GM19372 (cell line): ENCODE results near the gene DZANK1.
"Not testable (repeated sequence)": the region's sequence is repeated elsewhere in the genome, so short reads cannot be mapped to it uniquely, and the experiment has no call there.

Experiments
- ATAC-seq: cut with Tn5 transposase; IDR thresholded peaks from one replicate; pipeline ENCODE4 v1.9.1; 2021; ENCODE audit warnings: mild to moderate bottlenecking, low read depth, moderate library complexity; ENCODE audit not compliant: unreplicated experiment

DZANK1 gene

GRCh38 chr20:18466894-18467730 is at the start of gene DZANK1, which contains the start of gene POLR3F:
TSS of gene DZANK1 (minus strand) at chr20:18467030. CDS start at chr20:18465358, 1,672 bp downstream.
TSS of gene POLR3F (plus strand) at chr20:18467390. CDS start at chr20:18467507, 117 bp downstream.
- peak; percentile 97 for ATAC-seq

- ATAC-seq: no peak
Observed at GRCh38 chr20:18515973-18516372, 49.1 kb upstream of the DZANK1 start.

GRCh38 chr20:18514127-18514526 is 47.3 kb upstream of the DZANK1 start:
- ATAC-seq: no peak

GRCh38 chr20:18513208-18513607 is 46.4 kb upstream of the DZANK1 start:
- no peak for ATAC-seq

- no peak for ATAC-seq
Observed at GRCh38 chr20:18511571-18511970, 44.7 kb upstream of the DZANK1 start.

- ATAC-seq: peak; percentile 94
Observed at GRCh38 chr20:18507218-18508191, 40.7 kb upstream of the DZANK1 start, which contains the start of gene SEC23B. TSS of gene SEC23B (plus strand) at chr20:18507940. CDS start at chr20:18510836, 2,896 bp downstream.

GRCh38 chr20:18506744-18507143 is 39.9 kb upstream of the DZANK1 start:
- ATAC-seq: no peak

- no peak for ATAC-seq
Observed at GRCh38 chr20:18504479-18505060, 37.7 kb upstream of the DZANK1 start.

GRCh38 chr20:18501672-18502071 is 34.8 kb upstream of the DZANK1 start:
- ATAC-seq: not testable (repeated sequence)

- ATAC-seq: no peak
Observed at GRCh38 chr20:18497603-18498002, 30.8 kb upstream of the DZANK1 start.

GRCh38 chr20:18496740-18497592 is 30.1 kb upstream of the DZANK1 start, which contains the start of gene RBBP9:
TSS of gene RBBP9 (minus strand) at chr20:18497225. CDS start at chr20:18497167, 58 bp downstream.
- ATAC-seq: peak; percentile 91

GRCh38 chr20:18496042-18496441 is 29.2 kb upstream of the DZANK1 start:
- no peak for ATAC-seq

- ATAC-seq: no peak
Observed at GRCh38 chr20:18488301-18488700, 21.5 kb upstream of the DZANK1 start.

GRCh38 chr20:18481596-18481995 is 14.8 kb upstream of the DZANK1 start:
- no peak for ATAC-seq

GRCh38 chr20:18477821-18478220 is 11.0 kb upstream of the DZANK1 start:
- ATAC-seq: no peak

GRCh38 chr20:18477218-18477617 is 10.4 kb upstream of the DZANK1 start:
- no peak for ATAC-seq

- peak; percentile 20 for ATAC-seq
Observed at GRCh38 chr20:18466574-18466893, 296 bp downstream of the DZANK1 start.

GRCh38 chr20:18465536-18466200 is 1.2 kb downstream of the DZANK1 start:
- no peak for ATAC-seq

GRCh38 chr20:18456600-18456999 is 10.2 kb downstream of the DZANK1 start:
- ATAC-seq: no peak
